Vagina (tissue), 2 donors: ENCODE data around the gene PGBD4. TPM values are rescaled to one million over a fixed set of nuclear protein-coding genes. Genes with fewer than 3 reads are reported as not detected.

Experiments
- DNase-seq, 2 donors: peaks; one replicate each; pipeline ENCODE4 v3.0.0-alpha.2; 2017; ENCODE audit errors: extremely low spot score in 2 of 2
- H3K27ac ChIP-seq: fragments of 200-600 bp; sonication (generic); one replicate; pipeline ENCODE4 v1.5.1; 2019
- H3K27me3 ChIP-seq: fragments of 200-600 bp; sonication (generic); one replicate; pipeline ENCODE4 v1.5.1; 2019
- H3K36me3 ChIP-seq, 2 donors: fragments of 200-600 bp; sonication (generic); one replicate each; pipeline ENCODE4 v1.5.1; 2017 to 2019
- H3K4me1 ChIP-seq: fragments of 200-600 bp; sonication (generic); one replicate; pipeline ENCODE4 v1.5.1; 2019
- H3K4me3 ChIP-seq, 2 donors: fragments of 200-600 bp; sonication (generic); 1 replicate in 1 of 2; 2 replicates in 1 of 2; pipeline ENCODE4 v1.5.1; 2016 to 2019
- H3K9me3 ChIP-seq: fragments of 200-600 bp; sonication (generic); one replicate; pipeline ENCODE4 v1.5.1; 2019
- POLR2A ChIP-seq, 2 donors: fragments of 450-650 bp; IDR thresholded peaks; one replicate each; pipeline ENCODE4 v1.6.1; 2017; ENCODE audit warnings: antibody characterized with exemption in 2 of 2, mild to moderate bottlenecking in 2 of 2, moderate library complexity in 2 of 2
- POLR2AphosphoS5 ChIP-seq, 2 donors: sonication (generic); formaldehyde crosslinking; IDR thresholded peaks; one replicate each; pipeline ENCODE4 v1.9.0; 2017; ENCODE audit warnings: antibody characterized with exemption in 2 of 2, mild to moderate bottlenecking in 2 of 2, low read depth in 1 of 2; ENCODE audit not compliant: insufficient read depth in 1 of 2
- intact Hi-C: fragments of 100-400 bp; cut with DNase I; formaldehyde crosslinking; loops from one replicate; pipeline ENCODE4 v1.15.1; 2023
- total RNA-seq: library from RNA; depleted of rRNA; stranded (reverse); fragments of >200 nt; gene quantifications from one replicate; pipeline ENCODE4 v1.2.3, GENCODE V29; 2016
- TF ChIP-seq, protein P1 (sequence below), 3 experiments: fragments of 450-650 bp in 2 of 3; fragments of 200-600 bp in 1 of 3; sonication (generic) in 1 of 3; IDR thresholded peaks; one replicate each; pipeline ENCODE4 v1.5.1; 2017 to 2019; ENCODE audit warnings: antibody characterized with exemption in 3 of 3, mild to moderate bottlenecking in 2 of 3, moderate library complexity in 2 of 3

Gene PGBD4
- total RNA-seq, 1 donor from 2014 or later: 1.5 TPM

DNA sequence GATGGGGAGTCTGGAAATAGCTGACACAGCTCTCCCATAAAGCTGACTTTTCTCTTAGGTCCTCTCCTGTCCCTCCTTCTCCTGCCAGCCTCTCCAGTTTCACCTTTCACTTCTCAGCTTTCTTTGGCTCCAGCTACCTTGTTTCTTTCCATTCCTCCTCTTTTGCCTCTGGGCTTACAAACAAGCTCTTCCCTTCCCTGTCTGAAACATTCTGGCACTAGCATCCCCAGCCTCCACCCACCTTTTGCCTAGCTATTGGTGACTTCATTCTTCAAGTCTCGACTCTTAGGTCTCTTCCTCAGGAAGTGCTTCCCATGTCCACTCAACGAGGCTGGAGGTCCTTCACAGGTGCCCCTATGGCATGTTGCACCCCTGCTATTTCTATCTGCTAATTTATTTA lies 42.4 kb upstream of the PGBD4 start:
- no peak for DNase-seq
- no peaks in the 10 kb centered on the region for H3K36me3 ChIP-seq
- no peak overlapping the region for H3K4me3 ChIP-seq
- TF ChIP-seq POLR2AphosphoS5 (IDR thresholded peaks at IDR 0.05; ENCODE audit: insufficient read depth in 1 of 2, low read depth in 1 of 2) (no peak), POLR2A (IDR thresholded peaks at IDR 0.05) (no peak)
- TF ChIP-seq, protein P1, sequence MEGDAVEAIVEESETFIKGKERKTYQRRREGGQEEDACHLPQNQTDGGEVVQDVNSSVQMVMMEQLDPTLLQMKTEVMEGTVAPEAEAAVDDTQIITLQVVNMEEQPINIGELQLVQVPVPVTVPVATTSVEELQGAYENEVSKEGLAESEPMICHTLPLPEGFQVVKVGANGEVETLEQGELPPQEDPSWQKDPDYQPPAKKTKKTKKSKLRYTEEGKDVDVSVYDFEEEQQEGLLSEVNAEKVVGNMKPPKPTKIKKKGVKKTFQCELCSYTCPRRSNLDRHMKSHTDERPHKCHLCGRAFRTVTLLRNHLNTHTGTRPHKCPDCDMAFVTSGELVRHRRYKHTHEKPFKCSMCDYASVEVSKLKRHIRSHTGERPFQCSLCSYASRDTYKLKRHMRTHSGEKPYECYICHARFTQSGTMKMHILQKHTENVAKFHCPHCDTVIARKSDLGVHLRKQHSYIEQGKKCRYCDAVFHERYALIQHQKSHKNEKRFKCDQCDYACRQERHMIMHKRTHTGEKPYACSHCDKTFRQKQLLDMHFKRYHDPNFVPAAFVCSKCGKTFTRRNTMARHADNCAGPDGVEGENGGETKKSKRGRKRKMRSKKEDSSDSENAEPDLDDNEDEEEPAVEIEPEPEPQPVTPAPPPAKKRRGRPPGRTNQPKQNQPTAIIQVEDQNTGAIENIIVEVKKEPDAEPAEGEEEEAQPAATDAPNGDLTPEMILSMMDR (IDR thresholded peaks at IDR 0.05): no peak
- intact Hi-C loops: no loop called here
- no peaks in the 10 kb centered on the region for H3K4me1 ChIP-seq
- no peaks in the 10 kb centered on the region for H3K9me3 ChIP-seq
- no peak overlapping the region for H3K27ac ChIP-seq
- no peaks in the 10 kb centered on the region for H3K27me3 ChIP-seq

DNA sequence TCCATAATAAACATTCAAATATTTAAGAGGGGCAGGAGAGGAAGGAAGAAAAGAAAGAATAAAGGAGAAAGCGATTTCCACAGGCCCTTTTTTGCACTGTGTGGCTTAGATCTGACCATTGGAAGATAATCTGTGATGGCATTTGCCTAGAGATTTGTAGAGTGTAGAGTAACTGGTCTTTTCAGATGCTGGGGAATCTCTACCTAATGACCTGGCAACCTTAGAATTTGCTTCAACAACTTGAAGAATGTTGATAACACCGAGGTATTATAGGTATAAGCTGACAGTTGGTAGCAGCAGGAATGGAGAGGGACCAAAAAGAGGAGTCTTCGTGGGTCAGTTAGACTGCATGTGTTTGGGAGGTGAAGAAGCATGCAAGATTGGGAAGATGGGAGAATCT lies 41.9 kb upstream of the PGBD4 start:
- H3K9me3 ChIP-seq: no peaks in the 10 kb centered on the region
- H3K4me1 ChIP-seq: peaks cover 1% of the 10 kb centered on the region
- DNase-seq: no peak
- no peak overlapping the region for H3K27ac ChIP-seq
- intact Hi-C loops: loop anchor here (5.0 kb wide), 1 partner anchor 152 kb away; the partner anchor contains the start of gene KATNBL1
- H3K4me3 ChIP-seq: no peak overlapping the region
- no peaks in the 10 kb centered on the region for H3K36me3 ChIP-seq
- TF ChIP-seq, protein P1 (IDR thresholded peaks at IDR 0.05): no peak
- no peak for TF ChIP-seq POLR2A (IDR thresholded peaks at IDR 0.05)
- no peak for TF ChIP-seq POLR2AphosphoS5 (IDR thresholded peaks at IDR 0.05; ENCODE audit: insufficient read depth in 1 of 2, low read depth in 1 of 2)
- H3K27me3 ChIP-seq: no peaks in the 10 kb centered on the region

DNA sequence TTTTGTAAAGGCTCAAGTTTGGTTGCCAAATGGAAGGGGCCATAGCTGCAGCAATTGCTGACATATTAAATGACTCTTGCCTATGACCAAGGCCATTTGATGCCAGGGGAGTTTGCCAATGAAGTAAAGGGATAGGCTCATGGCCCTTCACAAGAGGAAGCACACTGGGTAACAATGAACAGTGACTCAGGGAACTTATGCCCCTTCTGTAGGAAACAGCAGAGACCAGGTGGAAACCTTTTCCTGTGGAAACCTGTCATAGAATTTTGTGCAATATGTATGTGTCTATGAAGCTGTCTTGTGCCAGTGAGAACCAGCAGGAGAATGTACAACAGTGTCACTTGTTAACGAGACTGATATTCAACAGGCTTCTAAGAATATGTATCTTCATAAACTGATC lies 37.4 kb upstream of the PGBD4 start:
- TF ChIP-seq, protein P1 (IDR thresholded peaks at IDR 0.05): no peak
- H3K27ac ChIP-seq: no peak overlapping the region
- no peaks in the 10 kb centered on the region for H3K36me3 ChIP-seq
- H3K9me3 ChIP-seq: no peaks in the 10 kb centered on the region
- H3K4me3 ChIP-seq: no peak overlapping the region
- intact Hi-C loops: loop anchor here (5.0 kb wide), 1 partner anchor 148 kb away; the partner anchor contains the start of gene KATNBL1
- no peaks in the 10 kb centered on the region for H3K27me3 ChIP-seq
- peaks cover 6% of the 10 kb centered on the region for H3K4me1 ChIP-seq
- DNase-seq: no peak

DNA sequence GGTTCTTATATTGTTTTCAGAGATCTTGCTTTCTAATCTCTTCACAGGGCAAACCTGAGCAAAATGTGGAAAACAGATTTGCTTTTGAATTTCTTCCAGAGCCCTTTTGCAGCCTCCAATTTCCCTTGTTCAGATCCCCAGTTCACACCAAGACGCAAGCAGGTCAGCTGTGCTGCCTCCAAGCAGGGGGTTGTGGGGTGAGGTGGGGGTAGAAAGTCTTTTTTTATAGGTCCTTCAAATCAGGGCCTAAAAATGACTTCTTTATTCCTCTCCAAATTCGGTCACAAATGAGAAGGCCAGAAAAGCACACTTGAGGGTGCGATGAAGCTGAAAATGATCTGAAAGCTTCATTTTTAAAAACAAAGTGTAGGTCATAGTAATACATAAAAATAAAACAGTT lies 36.6 kb upstream of the PGBD4 start:
- no peak for DNase-seq
- H3K36me3 ChIP-seq: no peaks in the 10 kb centered on the region
- H3K9me3 ChIP-seq: no peaks in the 10 kb centered on the region
- no peaks in the 10 kb centered on the region for H3K27me3 ChIP-seq
- no peak overlapping the region for H3K27ac ChIP-seq
- no peak overlapping the region for H3K4me3 ChIP-seq
- peaks cover 6% of the 10 kb centered on the region for H3K4me1 ChIP-seq
- intact Hi-C loops: no loop called here
- TF ChIP-seq POLR2A (IDR thresholded peaks at IDR 0.05) (no peak), POLR2AphosphoS5 (IDR thresholded peaks at IDR 0.05; ENCODE audit: insufficient read depth in 1 of 2, low read depth in 1 of 2) (no peak)
- TF ChIP-seq, protein P1 (IDR thresholded peaks at IDR 0.05): no peak

DNA sequence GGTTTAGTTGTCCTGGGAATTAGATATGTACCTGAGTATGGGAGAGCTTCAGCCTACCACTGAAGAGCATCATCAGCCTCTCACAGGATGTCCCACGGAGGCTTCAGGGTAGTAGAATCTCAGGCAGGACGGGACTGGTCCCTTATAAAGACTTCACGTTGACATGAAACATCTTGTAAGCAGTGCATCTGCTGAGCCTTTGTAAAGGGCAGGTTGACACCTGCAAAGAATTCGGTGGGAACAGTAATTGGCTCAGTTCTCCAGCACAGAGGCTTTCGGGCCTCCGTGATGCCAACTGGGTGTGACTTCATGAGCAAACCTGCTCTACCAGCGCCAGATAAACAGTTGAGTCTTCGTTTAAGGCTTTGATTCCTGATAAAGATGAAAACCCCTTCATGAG lies 35.9 kb upstream of the PGBD4 start:
- H3K36me3 ChIP-seq: no peaks in the 10 kb centered on the region
- intact Hi-C loops: no loop called here
- H3K9me3 ChIP-seq: no peaks in the 10 kb centered on the region
- peaks cover 6% of the 10 kb centered on the region for H3K4me1 ChIP-seq
- no peaks in the 10 kb centered on the region for H3K27me3 ChIP-seq
- peak in 1 of 2 donors; percentile 90 for DNase-seq
- H3K4me3 ChIP-seq: no peak overlapping the region
- TF ChIP-seq POLR2A (IDR thresholded peaks at IDR 0.05) (no peak), POLR2AphosphoS5 (IDR thresholded peaks at IDR 0.05; ENCODE audit: insufficient read depth in 1 of 2, low read depth in 1 of 2) (peak in 1 of 2 donors; percentile 71)
- TF ChIP-seq, protein P1 (IDR thresholded peaks at IDR 0.05): no peak
- H3K27ac ChIP-seq: no peak overlapping the region
